PFSK-1 (cell line): Measurements from ENCODE around the gene HAGHL.

Experiments used
- FOXP2 ChIP-seq: optimal IDR thresholded peaks from 2 replicates; pipeline ENCODE3; 2011; ENCODE audit warnings: borderline replicate concordance, control low read depth, inconsistent platforms; ENCODE audit not compliant: insufficient read depth; ENCODE audit errors: extremely low read length, extremely low read depth
- POLR2AphosphoS5 ChIP-seq: IDR thresholded peaks from 2 replicates; pipeline ENCODE4 v1.6.1; 2012; ENCODE audit warnings: low read depth, mild to moderate bottlenecking, control low read depth, low read length, moderate library complexity
- REST ChIP-seq, 2 experiments: IDR thresholded peaks; 2 replicates each; pipeline versions ENCODE4 v1.6.1 to v1.8.0; 2011 to 2012; ENCODE audit warnings: low read depth in 2 of 2, low read length in 2 of 2, control low read depth in 1 of 2, inconsistent platforms in 1 of 2, mild to moderate bottlenecking in 1 of 2, moderate library complexity in 1 of 2; ENCODE audit not compliant: insufficient read depth in 1 of 2
- SIN3A ChIP-seq: IDR thresholded peaks from 2 replicates; pipeline ENCODE4 v1.6.1; 2012; ENCODE audit warnings: mild to moderate bottlenecking, low read length, moderate library complexity, borderline replicate concordance; ENCODE audit not compliant: insufficient read depth
- TAF1 ChIP-seq: IDR thresholded peaks from 2 replicates; pipeline ENCODE4 v1.6.1; 2012; ENCODE audit warnings: low read length, control low read depth, borderline replicate concordance; ENCODE audit not compliant: insufficient read depth

Gene HAGHL

GRCh38 chr16:775236-775796 is 48.4 kb downstream of the HAGHL start:
- TF ChIP-seq SIN3A: no peak
- no peak for TF ChIP-seq POLR2AphosphoS5
- no peak for TF ChIP-seq TAF1
- no peak for TF ChIP-seq REST (IDR thresholded peaks at IDR 0.05; ENCODE audit: insufficient read depth in 1 of 2, low read depth in 2 of 2, low read length in 2 of 2)
- TF ChIP-seq FOXP2: no peak

- TF ChIP-seq SIN3A (no peak), POLR2AphosphoS5 (no peak), TAF1 (no peak), REST (IDR thresholded peaks at IDR 0.05; ENCODE audit: insufficient read depth in 1 of 2, low read depth in 2 of 2, low read length in 2 of 2) (no peak), FOXP2 (no peak)
These were observed 49.9 kb downstream of the HAGHL start for GRCh38 chr16:776824-777223.

- TF ChIP-seq FOXP2 (no peak), REST (IDR thresholded peaks at IDR 0.05; ENCODE audit: insufficient read depth in 1 of 2, low read depth in 2 of 2, low read length in 2 of 2) (no peak), SIN3A (no peak), POLR2AphosphoS5 (no peak), TAF1 (no peak)
These were observed 50.9 kb downstream of the HAGHL start for GRCh38 chr16:777826-778225.

- TF ChIP-seq POLR2AphosphoS5: no peak
- TF ChIP-seq FOXP2: no peak
- no peak for TF ChIP-seq TAF1
- no peak for TF ChIP-seq SIN3A
- TF ChIP-seq REST (IDR thresholded peaks at IDR 0.05; ENCODE audit: insufficient read depth in 1 of 2, low read depth in 2 of 2, low read length in 2 of 2): no peak
These were observed 51.5 kb downstream of the HAGHL start for GRCh38 chr16:778447-778846.

GRCh38 chr16:778909-779527 is 52.1 kb downstream of the HAGHL start:
- no peak for TF ChIP-seq SIN3A
- no peak for TF ChIP-seq TAF1
- TF ChIP-seq POLR2AphosphoS5: no peak
- TF ChIP-seq FOXP2: no peak
- TF ChIP-seq REST (IDR thresholded peaks at IDR 0.05; ENCODE audit: insufficient read depth in 1 of 2, low read depth in 2 of 2, low read length in 2 of 2): no peak
